ENCODE measurements around the gene ANKRD29. TPM values are rescaled to one million over a fixed set of nuclear protein-coding genes. Genes with fewer than 3 reads are reported as not detected.

Gene ANKRD29
- polyA plus RNA-seq, 1 of the 3 experiments (the other 2 are of a cell fraction) = 8.2 TPM

DNA sequence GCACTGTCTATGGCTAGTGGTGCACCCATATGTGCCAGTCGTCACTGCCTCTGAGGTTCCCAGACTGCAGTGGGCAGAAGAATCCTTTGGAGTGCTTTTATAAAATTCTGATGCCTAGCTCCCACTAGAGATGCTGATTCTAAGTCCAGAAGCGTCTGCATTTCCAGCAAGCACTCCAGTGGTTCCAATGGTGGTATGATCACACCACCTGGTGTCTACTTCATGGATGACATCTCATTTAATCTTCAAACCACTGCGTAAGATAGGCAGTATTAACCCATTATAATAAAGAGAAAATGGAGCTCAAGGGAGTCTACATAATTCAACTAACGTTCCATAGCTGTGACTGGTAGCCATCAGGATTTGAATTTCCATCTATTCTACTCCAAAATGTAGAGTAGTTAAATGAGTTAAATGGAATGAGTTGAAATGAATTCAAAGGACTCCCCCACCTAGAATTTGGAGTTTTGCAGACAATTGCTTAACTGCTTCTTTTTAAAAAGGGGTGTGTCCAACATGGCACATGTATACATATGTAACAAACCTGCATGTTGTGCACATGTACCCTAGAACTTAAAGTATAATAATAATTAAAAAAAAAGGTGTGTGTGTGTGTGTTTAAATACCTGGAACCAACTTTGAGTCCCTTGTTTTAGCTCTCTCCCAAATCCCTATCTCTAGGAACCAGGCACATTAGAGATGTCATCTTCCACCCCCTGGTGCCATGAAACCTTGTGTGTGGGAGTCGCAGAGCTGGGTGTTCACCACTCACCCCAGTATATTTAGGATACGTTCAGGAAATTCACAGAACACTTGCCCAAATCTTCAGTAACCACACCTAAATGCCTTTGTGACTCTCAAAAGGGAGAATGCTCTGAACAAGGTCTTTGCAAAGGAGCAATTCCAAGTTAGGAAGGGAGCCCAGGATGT is 40.6 kb upstream of the ANKRD29 start:
- 49% methylated on average over 6 of the region's 6 CpGs for WGBS (ENCODE audit: low lambda C conversion rate)
- no peaks in the 10 kb centered on the region for H3K36me3 ChIP-seq (replicated peaks in 1 of 2; ENCODE audit: control insufficient read depth in 1 of 2, insufficient read depth in 2 of 2, low read length in 1 of 2)
- H3K4me1 ChIP-seq (ENCODE audit: control insufficient read depth in 1 of 2, insufficient read depth in 2 of 2, low read depth in 1 of 2, low read length in 1 of 2) = peaks cover 0 to 2% of the 10 kb centered on the region in 2 experiments; a peak in 1 of 4 replicates
- no peaks in the 10 kb centered on the region for H3K79me2 ChIP-seq (ENCODE audit: insufficient read depth)
- H2AFZ ChIP-seq (ENCODE audit: low read depth) = no peak overlapping the region
- ChIA-PET POLR2A (interaction anchor here (1.0 kb wide), 1 partner anchor 81 kb away, joined by 4 read pairs; no protein-coding TSS in a partner anchor), CTCF (interaction anchor here (0.6 to 5.1 kb wide), 67 partner anchors 10 to 486 kb away, joined by 3 to 95 read pairs (median 5); partner anchors contain the start of genes ANKRD29, LAMA3 and NPC1)
- H3K4me3 ChIP-seq (ENCODE audit: low read depth in 2 of 2, low read length in 1 of 2) = no peak overlapping the region
- H3K9me3 ChIP-seq = no peaks in the 10 kb centered on the region
- H4K20me1 ChIP-seq (ENCODE audit: insufficient read depth) = no peaks in the 10 kb centered on the region
- H3F3A ChIP-seq (replicated peaks; ENCODE audit: insufficient read depth) = no peaks in the 10 kb centered on the region
- no peak overlapping the region for H3K4me2 ChIP-seq
- DNase-seq = peak; percentile 67
- no peaks in the 10 kb centered on the region for H3K9me2 ChIP-seq
- H3K27me3 ChIP-seq (ENCODE audit: insufficient read depth) = no peaks in the 10 kb centered on the region
- H3K9ac ChIP-seq = no peak overlapping the region
- no peak overlapping the region for H3K27ac ChIP-seq (ENCODE audit: low read depth in 2 of 2, low read length in 1 of 2)
- TF ChIP-seq, protein P1, sequence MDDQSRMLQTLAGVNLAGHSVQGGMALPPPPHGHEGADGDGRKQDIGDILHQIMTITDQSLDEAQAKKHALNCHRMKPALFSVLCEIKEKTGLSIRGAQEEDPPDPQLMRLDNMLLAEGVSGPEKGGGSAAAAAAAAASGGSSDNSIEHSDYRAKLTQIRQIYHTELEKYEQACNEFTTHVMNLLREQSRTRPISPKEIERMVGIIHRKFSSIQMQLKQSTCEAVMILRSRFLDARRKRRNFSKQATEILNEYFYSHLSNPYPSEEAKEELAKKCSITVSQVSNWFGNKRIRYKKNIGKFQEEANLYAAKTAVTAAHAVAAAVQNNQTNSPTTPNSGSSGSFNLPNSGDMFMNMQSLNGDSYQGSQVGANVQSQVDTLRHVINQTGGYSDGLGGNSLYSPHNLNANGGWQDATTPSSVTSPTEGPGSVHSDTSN (IDR thresholded peaks at IDR 0.05) = no peak
- TF ChIP-seq POLR2AphosphoS5 (IDR thresholded peaks at IDR 0.05; ENCODE audit: low read depth, low read length) = no peak
- no peak for TF ChIP-seq FOXJ3 (CRISPR knock-in tag; IDR thresholded peaks at IDR 0.05)
- no peak for TF ChIP-seq SIN3A (IDR thresholded peaks at IDR 0.05; ENCODE audit: borderline replicate concordance, low read depth, low read length)
- TF ChIP-seq TEAD4 (IDR thresholded peaks at IDR 0.05; ENCODE audit: borderline replicate concordance, insufficient read depth) = no peak
- TF ChIP-seq IRF3 (IDR thresholded peaks at IDR 0.05; ENCODE audit: low read depth, low read length) = no peak
- TF ChIP-seq RCOR1 (IDR thresholded peaks at IDR 0.05; ENCODE audit: low read length) = no peak
- TF ChIP-seq GABPA (IDR thresholded peaks at IDR 0.05; ENCODE audit: low read depth) = no peak
- TF ChIP-seq EZH2phosphoT487 (IDR thresholded peaks at IDR 0.05; ENCODE audit: borderline replicate concordance, low read depth) = no peak
- TF ChIP-seq NRF1 (IDR thresholded peaks at IDR 0.05; ENCODE audit: low read depth, low read length) = peak; percentile 15; the same call in 1 of the 2 replicates
- no peak for TF ChIP-seq EP300 (IDR thresholded peaks at IDR 0.05; ENCODE audit: borderline replicate concordance in 1 of 2, low read depth in 1 of 2, low read length in 1 of 2)
- no peak for TF ChIP-seq GATA2 (CRISPR knock-in tag; IDR thresholded peaks at IDR 0.05)
- TF ChIP-seq USF1 (IDR thresholded peaks at IDR 0.05; ENCODE audit: borderline replicate concordance, low read depth) = no peak
- no peak for TF ChIP-seq TAF1 (IDR thresholded peaks at IDR 0.05; ENCODE audit: borderline replicate concordance, low read depth, low read length)
- no peak for TF ChIP-seq FOXM1 (IDR thresholded peaks at IDR 0.05; ENCODE audit: low read depth)
- no peak for TF ChIP-seq CHD2 (IDR thresholded peaks at IDR 0.05; ENCODE audit: low read length, partially characterized antibody)
- TF ChIP-seq JUND (IDR thresholded peaks at IDR 0.05) = no peak
- TF ChIP-seq, protein P2, sequence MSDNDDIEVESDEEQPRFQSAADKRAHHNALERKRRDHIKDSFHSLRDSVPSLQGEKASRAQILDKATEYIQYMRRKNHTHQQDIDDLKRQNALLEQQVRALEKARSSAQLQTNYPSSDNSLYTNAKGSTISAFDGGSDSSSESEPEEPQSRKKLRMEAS (IDR thresholded peaks at IDR 0.05; ENCODE audit: low read depth) = no peak
- TF ChIP-seq FOSL2 (IDR thresholded peaks at IDR 0.05; ENCODE audit: borderline replicate concordance, low read depth) = no peak
- no peak for TF ChIP-seq TCF12 (IDR thresholded peaks at IDR 0.05)
- TF ChIP-seq RXRA (IDR thresholded peaks at IDR 0.05; ENCODE audit: borderline replicate concordance, low read depth) = no peak
- TF ChIP-seq RAD21 (IDR thresholded peaks at IDR 0.05; ENCODE audit: low read length) = peak; percentile 98
- no peak for TF ChIP-seq MXI1 (IDR thresholded peaks at IDR 0.05; ENCODE audit: low read depth, low read length)
- no peak for TF ChIP-seq USF2 (IDR thresholded peaks at IDR 0.05; ENCODE audit: borderline replicate concordance, low read depth, low read length)
- no peak for TF ChIP-seq NFIC (IDR thresholded peaks at IDR 0.05; ENCODE audit: borderline replicate concordance)
- TF ChIP-seq ELF1 (IDR thresholded peaks at IDR 0.05) = no peak
- no peak for TF ChIP-seq MEF2A (IDR thresholded peaks at IDR 0.05; ENCODE audit: borderline replicate concordance, low read depth)
- TF ChIP-seq ZBTB33 (IDR thresholded peaks at IDR 0.05; ENCODE audit: borderline replicate concordance, low read depth) = no peak
- no peak for TF ChIP-seq YY1 (IDR thresholded peaks at IDR 0.05; ENCODE audit: low read depth)

Measured in SK-N-SH (cell line).